HepG2 (cell line): ENCODE data around the gene PKIB. TPM values are rescaled to one million over a fixed set of nuclear protein-coding genes. Genes with fewer than 3 reads are reported as not detected.

Source experiments
- ATAC-seq: fragments of 200-7000 bp; cut with Tn5 transposase; 3 replicates; pipeline ENCODE4 v1.9.1; 2020; ENCODE audit warnings: mild to moderate bottlenecking, moderate library complexity
- BruUV-seq: library from RNA; stranded (reverse); fragments of 400-500 nt; replicated peaks from 2 replicates; lab custom pipeline; 2021; lab: Mats Ljungman, UMichigan
- CTCF ChIA-PET: fragments of 300-600 bp; formaldehyde crosslinking; extraction: SDS; loops from one replicate; lab custom pipeline; 2021; ENCODE audit warnings: low total read pairs, inconsistent platforms, low intra/inter-chr PET ratio; lab: Yijun Ruan, JAX
- POLR2A ChIA-PET: fragments of 350-600 bp; sonication (Branson Sonifier 250); formaldehyde crosslinking; loops from one replicate; lab custom pipeline; 2020; ENCODE audit warnings: antibody characterized with exemption, inconsistent platforms; lab: Yijun Ruan, JAX
- DNase-seq: peaks from one replicate; pipeline ENCODE4 v3.0.0-alpha.2; 2015; ENCODE audit warnings: low spot score
- FAIRE-seq: peaks from 3 replicates; lab custom pipeline; 2011; peaks lifted over from hg19 to GRCh38; lab: Jason Lieb, UNC
- H2AFZ ChIP-seq: one replicate; pipeline ENCODE4 v1.6.1; 2011; ENCODE audit warnings: low read length, inconsistent platforms
- H3K27ac ChIP-seq: fragments of 300-600 bp; 3 replicates; pipeline ENCODE4 v1.8.0; 2011; ENCODE audit warnings: mixed run types, mild to moderate bottlenecking, mixed read lengths, low read length, inconsistent platforms; ENCODE audit not compliant: insufficient read depth; ENCODE audit errors: extremely low read length
- H3K27me3 ChIP-seq, 2 experiments: fragments of 200-600 bp in 1 of 2; 2 replicates in 1 of 2; 3 replicates in 1 of 2; pipeline versions ENCODE4 v1.6.0 to v1.8.0; 2011; ENCODE audit warnings: low read length in 2 of 2, mild to moderate bottlenecking in 2 of 2, moderate library complexity in 2 of 2, inconsistent platforms in 1 of 2; ENCODE audit not compliant: insufficient read depth in 2 of 2, control insufficient read depth in 1 of 2
- H3K36me3 ChIP-seq, 2 experiments: fragments of 200-600 bp in 1 of 2; replicated peaks in 1 of 2; 2 replicates in 1 of 2; 3 replicates in 1 of 2; pipeline versions ENCODE4 v1.5.1 to v1.8.0; 2011; ENCODE audit warnings: low read length in 2 of 2, inconsistent platforms in 1 of 2; ENCODE audit not compliant: insufficient read depth in 2 of 2, control insufficient read depth in 1 of 2
- H3K4me1 ChIP-seq: 2 replicates; pipeline ENCODE4 v1.5.1; 2012; ENCODE audit warnings: low read length, inconsistent platforms; ENCODE audit not compliant: insufficient read depth
- H3K4me2 ChIP-seq: 2 replicates; pipeline ENCODE4 v1.6.0; 2011; ENCODE audit warnings: low read depth, low read length, inconsistent platforms
- H3K4me3 ChIP-seq, 3 experiments: fragments of 200-600 bp in 1 of 3; sonication (generic), shearing (Covaris generic) in 1 of 3; replicated peaks in 1 of 3; 2 replicates each; pipeline ENCODE4 v1.5.1; 2011 to 2016; ENCODE audit warnings: low read length in 3 of 3, inconsistent platforms in 2 of 3, low read depth in 2 of 3, mild to moderate bottlenecking in 2 of 3, control low read depth in 1 of 3, mixed read lengths in 1 of 3; ENCODE audit not compliant: insufficient read depth in 1 of 3
- H3K79me2 ChIP-seq: one replicate; pipeline ENCODE4 v1.6.1; 2011; ENCODE audit warnings: low read length, inconsistent platforms; ENCODE audit not compliant: insufficient read depth
- H3K9ac ChIP-seq: 2 replicates; pipeline ENCODE4 v1.6.0; 2011; ENCODE audit warnings: mild to moderate bottlenecking, low read depth, low read length, inconsistent platforms; ENCODE audit not compliant: insufficient read depth
- H3K9me3 ChIP-seq: 2 replicates; pipeline ENCODE4 v1.5.1; 2012; ENCODE audit warnings: mild to moderate bottlenecking, low read length
- H4K20me1 ChIP-seq: 2 replicates; pipeline ENCODE4 v1.6.0; 2011; ENCODE audit warnings: inconsistent platforms, mild to moderate bottlenecking, low read length, moderate library complexity; ENCODE audit not compliant: insufficient read depth
- ATRX ChIP-seq: sonication (generic); formaldehyde crosslinking; IDR thresholded peaks from 2 replicates; pipeline ENCODE4 v1.4.0; 2020; ENCODE audit warnings: missing genetic modification reagents, borderline replicate concordance
- CCAR2 ChIP-seq: fragments of 200-400 bp; formaldehyde crosslinking; optimal IDR thresholded peaks from 2 replicates; pipeline ENCODE3; 2018; ENCODE audit warnings: low read depth, mild to moderate bottlenecking, low read length, moderate library complexity
- HCFC1 ChIP-seq: fragments of 150-350 bp; IDR thresholded peaks from 2 replicates; pipeline ENCODE4 v1.6.1; 2014; ENCODE audit warnings: low read depth, low read length
- NKX3-1 ChIP-seq: sonication (generic); formaldehyde crosslinking; IDR thresholded peaks from 2 replicates; pipeline ENCODE4 v1.5.0; 2020; ENCODE audit warnings: missing genetic modification reagents
- NR2F6 ChIP-seq, 2 experiments: IDR thresholded peaks; 2 replicates each; pipeline ENCODE4 v1.6.1; 2016; ENCODE audit warnings: antibody characterized with exemption in 1 of 2, mild to moderate bottlenecking in 1 of 2
- RARA ChIP-seq: IDR thresholded peaks from 2 replicates; pipeline ENCODE4 v1.6.1; 2016; ENCODE audit warnings: missing genetic modification reagents, missing compliant biosample characterization
- SNAPC2 ChIP-seq: sonication (generic); formaldehyde crosslinking; IDR thresholded peaks from 2 replicates; pipeline ENCODE4 v1.8.1; 2022; ENCODE audit warnings: mild to moderate bottlenecking, missing genetic modification reagents
- SPEN ChIP-seq: sonication (generic); formaldehyde crosslinking; IDR thresholded peaks from 2 replicates; pipeline ENCODE4 v1.5.1; 2020; ENCODE audit warnings: low read depth, mild to moderate bottlenecking, missing genetic modification reagents
- TP53 ChIP-seq: sonication (generic); formaldehyde crosslinking; conservative IDR thresholded peaks from 2 replicates; pipeline ENCODE4 v1.4.0; 2020; ENCODE audit warnings: missing genetic modification reagents
- ZFYVE20 ChIP-seq: sonication (generic); formaldehyde crosslinking; IDR thresholded peaks from 2 replicates; pipeline ENCODE4 v1.8.0; 2023; ENCODE audit warnings: low read depth, mild to moderate bottlenecking, moderate library complexity, missing genetic modification reagents, borderline replicate concordance
- ZNF572 ChIP-seq: sonication (generic); formaldehyde crosslinking; IDR thresholded peaks from 2 replicates; pipeline ENCODE4 v1.5.1; 2020; ENCODE audit warnings: mild to moderate bottlenecking, missing genetic modification reagents
- ZNF674 ChIP-seq: sonication (generic); formaldehyde crosslinking; IDR thresholded peaks from 2 replicates; pipeline ENCODE4 v1.5.0; 2020; ENCODE audit warnings: low read depth, mild to moderate bottlenecking, missing genetic modification reagents
- ZNF850 ChIP-seq: sonication (generic); formaldehyde crosslinking; conservative IDR thresholded peaks from 2 replicates; pipeline ENCODE4 v1.9.0; 2021; ENCODE audit warnings: mild to moderate bottlenecking, missing genetic modification reagents
- WGBS: methylation state at CpG from one replicate; pipeline ENCODE4 v1.1.6; 2017; ENCODE audit warnings: low lambda C conversion rate; 5-methylcytosine and 5-hydroxymethylcytosine counted together
- in situ Hi-C: cut with HindIII; loops from 2 replicates; pipeline ENCODE4 v1.10.0; 2017; ENCODE audit warnings: low pct_unique_long_range_greater_than_20kb; ENCODE audit not compliant: extremely low pct_ligation_motif_present
- intact Hi-C: fragments of 100-400 bp; cut with micrococcal nuclease; formaldehyde crosslinking; loops from one replicate; pipeline ENCODE4 v1.10.0; 2022; ENCODE audit not compliant: unreplicated experiment
- polyA plus RNA-seq, 8 experiments: library from polyadenylated mRNA; depleted of rRNA in 3 of 8; stranded (reverse) in 7 of 8; unstranded in 1 of 8; fragments of >200 nt; fragmentation: Illumina TruSeq in 4 of 8; extraction: Trizol in 4 of 8; gene quantifications; 2 replicates each; pipeline versions ENCODE4 v1.2.1 to v1.2.3, GENCODE V29; 2011 to 2016; ENCODE audit warnings: low read depth in 4 of 8, missing spikeins in 1 of 8, mixed read lengths in 1 of 8; ENCODE audit not compliant: insufficient read depth in 1 of 8
- total RNA-seq, 5 experiments: library from RNA; depleted of rRNA; stranded (reverse); fragments of >200 nt; fragmentation: Illumina TruSeq; extraction: Trizol; gene quantifications; 2 replicates each; pipeline ENCODE4 v1.2.3, GENCODE V29; 2016; ENCODE audit warnings: low read depth in 1 of 5
- TF ChIP-seq, protein P1 (sequence below): sonication (generic); formaldehyde crosslinking; IDR thresholded peaks from 2 replicates; pipeline ENCODE4 v1.4.0; 2020; ENCODE audit warnings: mild to moderate bottlenecking, missing genetic modification reagents
- TF ChIP-seq, protein P2 (sequence below): sonication (generic); formaldehyde crosslinking; IDR thresholded peaks from 2 replicates; pipeline ENCODE4 v1.8.0; 2023; ENCODE audit warnings: mild to moderate bottlenecking, missing genetic modification reagents
- TF ChIP-seq, protein P3 (sequence below): sonication (generic); formaldehyde crosslinking; IDR thresholded peaks from 2 replicates; pipeline ENCODE4 v1.4.0; 2020; ENCODE audit warnings: low read depth, missing genetic modification reagents
- TF ChIP-seq, protein P4 (sequence below): sonication (generic); formaldehyde crosslinking; IDR thresholded peaks from 2 replicates; pipeline ENCODE4 v1.5.0; 2020; ENCODE audit warnings: mild to moderate bottlenecking, missing genetic modification reagents
- TF ChIP-seq, protein P5 (sequence below): sonication (generic); formaldehyde crosslinking; IDR thresholded peaks from 2 replicates; pipeline ENCODE4 v1.4.0; 2020; ENCODE audit warnings: mild to moderate bottlenecking, missing genetic modification reagents

The PKIB gene
- total and polyA plus RNA-seq, 2 of the 13 experiments (the other 11 are each of a cell fraction or from before 2014, with no cell fraction given) = 1.4 to 1.5 TPM

DNA sequence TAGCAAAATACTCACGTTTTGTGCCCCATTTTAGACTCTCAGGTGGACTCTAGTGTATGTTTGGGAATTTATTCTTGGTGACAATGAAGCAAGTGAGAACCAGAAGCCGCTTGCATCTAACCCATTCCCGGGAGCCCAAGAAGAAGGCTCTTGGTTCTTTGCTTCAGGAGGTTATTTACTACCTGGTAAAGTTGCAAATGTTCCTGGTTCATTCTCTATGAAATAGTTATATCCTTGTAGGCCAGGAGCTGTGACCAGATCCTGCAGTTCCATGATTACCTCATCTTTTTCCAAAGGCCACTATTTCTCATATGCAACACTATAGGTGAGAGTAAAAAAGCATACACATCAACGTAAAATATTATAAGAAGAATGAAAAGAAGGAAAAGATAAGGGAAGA lies 108.4 kb downstream of the PKIB start:
- Histone ChIP-seq H3K9ac (no peak overlapping the region), H3K4me2 (no peak overlapping the region), H3K4me3 (no peak overlapping the region), H3K9me3 (no peaks in the 10 kb centered on the region), H3K4me1 (no peaks in the 10 kb centered on the region), H4K20me1 (no peaks in the 10 kb centered on the region; the same call in 1 of the 2 replicates), H3K79me2 (no peaks in the 10 kb centered on the region), H2AFZ (no peak overlapping the region), H3K27me3 (no peaks in the 10 kb centered on the region; a peak in 1 of 5 replicates), H3K36me3 (no peaks in the 10 kb centered on the region), H3K27ac (no peak overlapping the region)
- no TSS peak for BruUV-seq
- CTCF ChIA-PET = no interaction called here
- POLR2A ChIA-PET = no interaction called here
- in situ Hi-C loops (no loop called here), intact Hi-C loops (no loop called here)
- 7% methylated on average over 4 of the region's 4 CpGs for WGBS
- DNase-seq (no peak), ATAC-seq (no peak), FAIRE-seq (no peak)
- TF ChIP-seq SPEN (CRISPR knock-in tag) = no peak
- no peak for TF ChIP-seq SNAPC2 (CRISPR knock-in tag)
- TF ChIP-seq ZNF572 (CRISPR knock-in tag) = no peak
- TF ChIP-seq RARA (CRISPR knock-in tag) = no peak
- TF ChIP-seq, protein P1, sequence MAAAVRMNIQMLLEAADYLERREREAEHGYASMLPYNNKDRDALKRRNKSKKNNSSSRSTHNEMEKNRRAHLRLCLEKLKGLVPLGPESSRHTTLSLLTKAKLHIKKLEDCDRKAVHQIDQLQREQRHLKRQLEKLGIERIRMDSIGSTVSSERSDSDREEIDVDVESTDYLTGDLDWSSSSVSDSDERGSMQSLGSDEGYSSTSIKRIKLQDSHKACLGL = no peak
- no peak for TF ChIP-seq ZNF674 (CRISPR knock-in tag)
- TF ChIP-seq ZFYVE20 = no peak
- TF ChIP-seq, protein P2, sequence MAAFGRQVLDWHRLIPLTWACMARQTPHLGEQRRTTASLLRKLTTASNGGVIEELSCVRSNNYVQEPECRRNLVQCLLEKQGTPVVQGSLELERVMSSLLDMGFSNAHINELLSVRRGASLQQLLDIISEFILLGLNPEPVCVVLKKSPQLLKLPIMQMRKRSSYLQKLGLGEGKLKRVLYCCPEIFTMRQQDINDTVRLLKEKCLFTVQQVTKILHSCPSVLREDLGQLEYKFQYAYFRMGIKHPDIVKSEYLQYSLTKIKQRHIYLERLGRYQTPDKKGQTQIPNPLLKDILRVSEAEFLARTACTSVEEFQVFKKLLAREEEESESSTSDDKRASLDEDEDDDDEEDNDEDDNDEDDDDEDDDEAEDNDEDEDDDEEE (CRISPR knock-in tag) = no peak
- no peak for TF ChIP-seq NR2F6 (IDR thresholded peaks at IDR 0.05)
- TF ChIP-seq NR2F6 (CRISPR knock-in tag; IDR thresholded peaks at IDR 0.05) = no peak
- TF ChIP-seq, protein P3, sequence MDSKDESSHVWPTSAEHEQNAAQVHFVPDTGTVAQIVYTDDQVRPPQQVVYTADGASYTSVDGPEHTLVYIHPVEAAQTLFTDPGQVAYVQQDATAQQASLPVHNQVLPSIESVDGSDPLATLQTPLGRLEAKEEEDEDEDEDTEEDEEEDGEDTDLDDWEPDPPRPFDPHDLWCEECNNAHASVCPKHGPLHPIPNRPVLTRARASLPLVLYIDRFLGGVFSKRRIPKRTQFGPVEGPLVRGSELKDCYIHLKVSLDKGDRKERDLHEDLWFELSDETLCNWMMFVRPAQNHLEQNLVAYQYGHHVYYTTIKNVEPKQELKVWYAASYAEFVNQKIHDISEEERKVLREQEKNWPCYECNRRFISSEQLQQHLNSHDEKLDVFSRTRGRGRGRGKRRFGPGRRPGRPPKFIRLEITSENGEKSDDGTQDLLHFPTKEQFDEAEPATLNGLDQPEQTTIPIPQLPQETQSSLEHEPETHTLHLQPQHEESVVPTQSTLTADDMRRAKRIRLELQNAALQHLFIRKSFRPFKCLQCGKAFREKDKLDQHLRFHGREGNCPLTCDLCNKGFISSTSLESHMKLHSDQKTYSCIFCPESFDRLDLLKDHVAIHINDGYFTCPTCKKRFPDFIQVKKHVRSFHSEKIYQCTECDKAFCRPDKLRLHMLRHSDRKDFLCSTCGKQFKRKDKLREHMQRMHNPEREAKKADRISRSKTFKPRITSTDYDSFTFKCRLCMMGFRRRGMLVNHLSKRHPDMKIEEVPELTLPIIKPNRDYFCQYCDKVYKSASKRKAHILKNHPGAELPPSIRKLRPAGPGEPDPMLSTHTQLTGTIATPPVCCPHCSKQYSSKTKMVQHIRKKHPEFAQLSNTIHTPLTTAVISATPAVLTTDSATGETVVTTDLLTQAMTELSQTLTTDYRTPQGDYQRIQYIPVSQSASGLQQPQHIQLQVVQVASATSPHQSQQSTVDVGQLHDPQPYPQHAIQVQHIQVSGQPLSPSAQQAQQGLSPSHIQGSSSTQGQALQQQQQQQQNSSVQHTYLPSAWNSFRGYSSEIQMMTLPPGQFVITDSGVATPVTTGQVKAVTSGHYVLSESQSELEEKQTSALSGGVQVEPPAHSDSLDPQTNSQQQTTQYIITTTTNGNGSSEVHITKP = no peak
- TF ChIP-seq, protein P4, sequence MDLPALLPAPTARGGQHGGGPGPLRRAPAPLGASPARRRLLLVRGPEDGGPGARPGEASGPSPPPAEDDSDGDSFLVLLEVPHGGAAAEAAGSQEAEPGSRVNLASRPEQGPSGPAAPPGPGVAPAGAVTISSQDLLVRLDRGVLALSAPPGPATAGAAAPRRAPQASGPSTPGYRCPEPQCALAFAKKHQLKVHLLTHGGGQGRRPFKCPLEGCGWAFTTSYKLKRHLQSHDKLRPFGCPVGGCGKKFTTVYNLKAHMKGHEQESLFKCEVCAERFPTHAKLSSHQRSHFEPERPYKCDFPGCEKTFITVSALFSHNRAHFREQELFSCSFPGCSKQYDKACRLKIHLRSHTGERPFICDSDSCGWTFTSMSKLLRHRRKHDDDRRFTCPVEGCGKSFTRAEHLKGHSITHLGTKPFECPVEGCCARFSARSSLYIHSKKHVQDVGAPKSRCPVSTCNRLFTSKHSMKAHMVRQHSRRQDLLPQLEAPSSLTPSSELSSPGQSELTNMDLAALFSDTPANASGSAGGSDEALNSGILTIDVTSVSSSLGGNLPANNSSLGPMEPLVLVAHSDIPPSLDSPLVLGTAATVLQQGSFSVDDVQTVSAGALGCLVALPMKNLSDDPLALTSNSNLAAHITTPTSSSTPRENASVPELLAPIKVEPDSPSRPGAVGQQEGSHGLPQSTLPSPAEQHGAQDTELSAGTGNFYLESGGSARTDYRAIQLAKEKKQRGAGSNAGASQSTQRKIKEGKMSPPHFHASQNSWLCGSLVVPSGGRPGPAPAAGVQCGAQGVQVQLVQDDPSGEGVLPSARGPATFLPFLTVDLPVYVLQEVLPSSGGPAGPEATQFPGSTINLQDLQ (CRISPR knock-in tag) = no peak
- no peak for TF ChIP-seq ATRX (CRISPR knock-in tag)
- no peak for TF ChIP-seq TP53 (CRISPR knock-in tag)
- TF ChIP-seq HCFC1 = no peak
- TF ChIP-seq ZNF850 (CRISPR knock-in tag) = no peak
- no peak for TF ChIP-seq NKX3-1 (CRISPR knock-in tag)
- TF ChIP-seq CCAR2 = no peak
- TF ChIP-seq, protein P5, sequence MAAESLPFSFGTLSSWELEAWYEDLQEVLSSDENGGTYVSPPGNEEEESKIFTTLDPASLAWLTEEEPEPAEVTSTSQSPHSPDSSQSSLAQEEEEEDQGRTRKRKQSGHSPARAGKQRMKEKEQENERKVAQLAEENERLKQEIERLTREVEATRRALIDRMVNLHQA (CRISPR knock-in tag) = no peak
